Smooth muscle cell (in vitro differentiated cells): ENCODE data around the gene PRDM9. TPM values are rescaled to one million over a fixed set of nuclear protein-coding genes. Genes with fewer than 3 reads are reported as not detected.

Source experiments
- DNase-seq: peaks from one replicate; lab custom pipeline; 2025; ENCODE audit not compliant: unreplicated experiment; lab: John Stamatoyannopoulos, UW
- H2AFZ ChIP-seq: fragments of 200-600 bp; sonication (generic); 2 replicates; pipeline ENCODE4 v1.6.0; 2016; ENCODE audit warnings: antibody characterized with exemption, low read depth, mild to moderate bottlenecking
- H3F3A ChIP-seq: fragments of 200-600 bp; sonication (generic); 2 replicates; pipeline ENCODE4 v1.6.0; 2017; ENCODE audit warnings: antibody characterized with exemption, low read depth
- H3K27ac ChIP-seq: fragments of 200-600 bp; sonication (generic); 2 replicates; pipeline ENCODE4 v1.5.1; 2016; ENCODE audit warnings: low read depth, mild to moderate bottlenecking
- H3K27me3 ChIP-seq: fragments of 200-600 bp; sonication (generic); 2 replicates; pipeline ENCODE4 v1.6.1; 2016; ENCODE audit warnings: low read depth, mild to moderate bottlenecking
- H3K36me3 ChIP-seq: fragments of 200-600 bp; sonication (generic); 2 replicates; pipeline ENCODE4 v1.5.1; 2016; ENCODE audit warnings: low read depth
- H3K4me1 ChIP-seq: fragments of 200-600 bp; sonication (generic); 2 replicates; pipeline ENCODE4 v1.5.1; 2016; ENCODE audit warnings: low read depth
- H3K4me2 ChIP-seq: fragments of 200-600 bp; sonication (generic); 2 replicates; pipeline ENCODE4 v1.6.0; 2016; ENCODE audit warnings: mild to moderate bottlenecking
- H3K4me3 ChIP-seq: fragments of 200-600 bp; sonication (generic); 2 replicates; pipeline ENCODE4 v1.5.1; 2016; ENCODE audit warnings: mild to moderate bottlenecking
- H3K79me2 ChIP-seq: fragments of 200-600 bp; sonication (generic); 2 replicates; pipeline ENCODE4 v1.6.0; 2016; ENCODE audit warnings: low read depth, mild to moderate bottlenecking
- H3K9ac ChIP-seq: fragments of 200-600 bp; sonication (generic); 2 replicates; pipeline ENCODE4 v1.6.0; 2016; ENCODE audit warnings: low read depth
- H3K9me3 ChIP-seq: fragments of 200-600 bp; sonication (generic); replicated peaks from 2 replicates; pipeline ENCODE4 v1.5.1; 2016; ENCODE audit warnings: low read depth
- H4K20me1 ChIP-seq: fragments of 200-600 bp; sonication (generic); 2 replicates; pipeline ENCODE4 v1.6.0; 2016; ENCODE audit warnings: low read depth
- CTCF ChIP-seq: fragments of 200-600 bp; sonication (generic); IDR thresholded peaks from 2 replicates; pipeline ENCODE4 v1.5.1; 2017; ENCODE audit warnings: borderline replicate concordance, mild to moderate bottlenecking, antibody characterized with exemption; ENCODE audit not compliant: insufficient read depth, poor library complexity, severe bottlenecking
- WGBS: methylation state at CpG from one replicate; pipeline ENCODE4 v1.1.7; 2016; ENCODE audit warnings: low lambda C conversion rate; 5-methylcytosine and 5-hydroxymethylcytosine counted together
- polyA plus RNA-seq: library from polyadenylated mRNA; unstranded; fragments of >200 nt; fragmentation: Nextera tagmentation; extraction: Ambion mirVana; gene quantifications from 2 replicates; pipeline ENCODE4 v1.2.1, GENCODE V29; 2016
- total RNA-seq: library from RNA; depleted of rRNA; stranded (reverse); fragments of >200 nt; gene quantifications from 2 replicates; pipeline ENCODE4 v1.2.3, GENCODE V29; 2014

Gene PRDM9
- not detected in 2 replicates for total RNA-seq
- not detected in 2 replicates for polyA plus RNA-seq

DNA sequence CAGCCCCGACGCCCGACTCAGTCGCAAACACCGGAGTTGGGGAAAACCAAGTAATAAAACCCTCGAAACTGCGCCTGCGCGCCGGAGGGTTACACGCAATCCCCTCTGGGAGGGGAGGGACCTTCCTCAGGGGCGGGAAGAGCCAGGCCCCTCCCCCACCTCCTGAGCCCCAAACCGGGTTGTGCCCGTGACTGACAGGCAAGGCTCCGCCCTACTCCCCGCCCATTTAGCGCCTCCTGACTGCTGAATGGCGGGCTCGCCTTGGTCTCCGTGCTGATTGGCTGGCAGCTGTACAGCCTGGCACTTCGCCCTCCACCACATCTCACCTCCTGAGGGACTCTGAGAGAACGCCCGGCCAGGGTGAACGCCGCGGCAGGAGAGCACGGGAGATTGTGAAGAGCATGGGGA lies at the start of gene PRDM9:
Gene PRDM9, plus strand, starts transcription at position 332 of the 408 bp plus-strand sequence. CDS start 1,425 bp downstream, outside the sequence.
- Histone ChIP-seq H3K27me3 (no peaks in the 10 kb centered on the region), H4K20me1 (no peaks in the 10 kb centered on the region), H3K4me2 (peak within 1 kb of the TSS; percentile 25), H3K4me3 (no peak within 1 kb of the TSS), H2AFZ (no peak within 1 kb of the TSS), H3K9ac (no peak within 1 kb of the TSS), H3K4me1 (no peaks in the 10 kb centered on the region), H3K79me2 (no peaks in the 10 kb centered on the region), H3K27ac (no peak within 1 kb of the TSS), H3K36me3 (no peaks in the 10 kb centered on the region), H3K9me3 (no peaks in the 10 kb centered on the region), H3F3A (no peaks in the 10 kb centered on the region)
- no peak for DNase-seq
- WGBS, result 95% methylated on average over 25 of the region's 27 CpGs
- no peak for TF ChIP-seq CTCF

GRCh38 chr5:23457780-23458179 lies 49.6 kb upstream of the PRDM9 start:
- H3F3A ChIP-seq, result no peaks in the 10 kb centered on the region
- TF ChIP-seq CTCF, result no peak
- DNase-seq, result no peak
- H3K4me2 ChIP-seq, result peak overlapping the region; percentile 43
- H2AFZ ChIP-seq, result peak overlapping the region; percentile 31
- WGBS, result 56% methylated on average over 3 of the region's 3 CpGs
- H3K4me1 ChIP-seq, result no peaks in the 10 kb centered on the region
- no peak overlapping the region for H3K27ac ChIP-seq
- no peaks in the 10 kb centered on the region for H3K9me3 ChIP-seq
- H3K9ac ChIP-seq, result no peak overlapping the region
- H3K36me3 ChIP-seq, result no peaks in the 10 kb centered on the region
- no peaks in the 10 kb centered on the region for H4K20me1 ChIP-seq
- H3K79me2 ChIP-seq, result no peaks in the 10 kb centered on the region
- no peaks in the 10 kb centered on the region for H3K27me3 ChIP-seq
- H3K4me3 ChIP-seq, result no peak overlapping the region

GRCh38 chr5:23459214-23459613 lies 48.2 kb upstream of the PRDM9 start:
- Histone ChIP-seq H3K36me3 (no peaks in the 10 kb centered on the region), H2AFZ (no peak overlapping the region), H3K27ac (no peak overlapping the region), H3F3A (no peaks in the 10 kb centered on the region), H3K9ac (no peak overlapping the region), H3K4me1 (no peaks in the 10 kb centered on the region), H3K27me3 (no peaks in the 10 kb centered on the region), H3K4me2 (no peak overlapping the region), H3K4me3 (no peak overlapping the region), H3K9me3 (no peaks in the 10 kb centered on the region), H3K79me2 (no peaks in the 10 kb centered on the region), H4K20me1 (no peaks in the 10 kb centered on the region)
- TF ChIP-seq CTCF, result no peak
- 90% methylated on average over 3 of the region's 3 CpGs for WGBS
- DNase-seq, result no peak

- Histone ChIP-seq H2AFZ (no peak overlapping the region), H3K4me3 (no peak overlapping the region), H3K4me1 (no peaks in the 10 kb centered on the region), H3K79me2 (no peaks in the 10 kb centered on the region), H3K27ac (no peak overlapping the region), H3K4me2 (no peak overlapping the region), H3K9ac (no peak overlapping the region), H4K20me1 (no peaks in the 10 kb centered on the region), H3F3A (no peaks in the 10 kb centered on the region), H3K27me3 (no peaks in the 10 kb centered on the region), H3K9me3 (no peaks in the 10 kb centered on the region), H3K36me3 (no peaks in the 10 kb centered on the region)
- no peak for TF ChIP-seq CTCF
- WGBS, result 88% methylated on average over 1 of the region's 1 CpG
- no peak for DNase-seq
Measured at GRCh38 chr5:23461576-23461975, 45.8 kb upstream of the PRDM9 start.
